Hippocampal formation (tissue), 2 donors: ENCODE data around the gene ADARB1.

Experiments
- DNase-seq, 2 donors: peaks; one replicate each; lab custom pipeline; 2025; lab: John Stamatoyannopoulos, UW

ADARB1 gene

GRCh38 chr21:45039317-45040156 lies 34.8 kb upstream of the ADARB1 start:
- no peak for DNase-seq

GRCh38 chr21:45040157-45040711 lies 34.1 kb upstream of the ADARB1 start:
- no peak for DNase-seq

GRCh38 chr21:45040739-45041138 lies 33.6 kb upstream of the ADARB1 start:
- no peak for DNase-seq

GRCh38 chr21:45041351-45041805 lies 33.0 kb upstream of the ADARB1 start:
- DNase-seq, result no peak

- DNase-seq, result no peak
Observed at GRCh38 chr21:45041984-45042663, 32.3 kb upstream of the ADARB1 start.

GRCh38 chr21:45042664-45043161 lies 31.7 kb upstream of the ADARB1 start:
- no peak for DNase-seq

- no peak for DNase-seq
Observed at GRCh38 chr21:45043541-45044020, 30.8 kb upstream of the ADARB1 start.

- no peak for DNase-seq
Observed at GRCh38 chr21:45045481-45045880, 28.9 kb upstream of the ADARB1 start.

- no peak for DNase-seq
Observed at GRCh38 chr21:45047257-45047656, 27.1 kb upstream of the ADARB1 start.

- DNase-seq, result no peak
Observed at GRCh38 chr21:45048026-45048698, 26.2 kb upstream of the ADARB1 start.

- DNase-seq, result no peak
Observed at GRCh38 chr21:45048968-45049367, 25.4 kb upstream of the ADARB1 start.

- DNase-seq, result no peak
Observed at GRCh38 chr21:45049714-45050344, 24.6 kb upstream of the ADARB1 start.

- no peak for DNase-seq
Observed at GRCh38 chr21:45050345-45050796, 24.0 kb upstream of the ADARB1 start.

GRCh38 chr21:45050797-45051489 lies 23.4 kb upstream of the ADARB1 start:
- DNase-seq, result no peak

- no peak for DNase-seq
Observed at GRCh38 chr21:45051580-45052434, 22.6 kb upstream of the ADARB1 start.

- DNase-seq, result no peak
Observed at GRCh38 chr21:45052960-45053359, 21.4 kb upstream of the ADARB1 start.

- DNase-seq, result no peak
Observed at GRCh38 chr21:45053561-45054226, 20.7 kb upstream of the ADARB1 start.

- no peak for DNase-seq
Observed at GRCh38 chr21:45054227-45054926, 20.0 kb upstream of the ADARB1 start.
